ENCODE results near the gene HORMAD2.

HORMAD2 gene

DNA sequence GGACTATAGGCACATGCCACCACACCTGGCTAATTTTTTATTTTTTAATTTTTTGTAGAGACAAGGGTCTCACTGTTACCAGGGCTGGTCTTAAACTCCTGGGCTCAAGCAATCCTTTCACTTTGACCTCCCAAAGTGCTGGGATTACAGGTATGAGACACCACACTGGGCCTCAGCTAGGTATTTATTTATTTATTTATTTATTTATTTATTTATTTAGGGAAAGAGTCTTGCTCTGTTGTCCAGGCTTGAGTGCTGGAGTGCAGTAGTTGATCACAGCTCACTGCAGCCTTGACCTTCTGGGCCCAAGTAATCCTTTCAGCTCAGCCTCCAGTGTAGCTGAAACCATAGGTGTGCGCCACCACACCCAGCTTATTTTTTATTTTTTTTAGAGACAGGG, 43.2 kb downstream of the HORMAD2 start:
- H3K4me3 ChIP-seq (ENCODE audit: low read depth, low read length), result no peak overlapping the region
- TF ChIP-seq, protein P1, sequence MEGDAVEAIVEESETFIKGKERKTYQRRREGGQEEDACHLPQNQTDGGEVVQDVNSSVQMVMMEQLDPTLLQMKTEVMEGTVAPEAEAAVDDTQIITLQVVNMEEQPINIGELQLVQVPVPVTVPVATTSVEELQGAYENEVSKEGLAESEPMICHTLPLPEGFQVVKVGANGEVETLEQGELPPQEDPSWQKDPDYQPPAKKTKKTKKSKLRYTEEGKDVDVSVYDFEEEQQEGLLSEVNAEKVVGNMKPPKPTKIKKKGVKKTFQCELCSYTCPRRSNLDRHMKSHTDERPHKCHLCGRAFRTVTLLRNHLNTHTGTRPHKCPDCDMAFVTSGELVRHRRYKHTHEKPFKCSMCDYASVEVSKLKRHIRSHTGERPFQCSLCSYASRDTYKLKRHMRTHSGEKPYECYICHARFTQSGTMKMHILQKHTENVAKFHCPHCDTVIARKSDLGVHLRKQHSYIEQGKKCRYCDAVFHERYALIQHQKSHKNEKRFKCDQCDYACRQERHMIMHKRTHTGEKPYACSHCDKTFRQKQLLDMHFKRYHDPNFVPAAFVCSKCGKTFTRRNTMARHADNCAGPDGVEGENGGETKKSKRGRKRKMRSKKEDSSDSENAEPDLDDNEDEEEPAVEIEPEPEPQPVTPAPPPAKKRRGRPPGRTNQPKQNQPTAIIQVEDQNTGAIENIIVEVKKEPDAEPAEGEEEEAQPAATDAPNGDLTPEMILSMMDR (IDR thresholded peaks at IDR 0.05; ENCODE audit: low read depth, low read length), result no peak

DNA sequence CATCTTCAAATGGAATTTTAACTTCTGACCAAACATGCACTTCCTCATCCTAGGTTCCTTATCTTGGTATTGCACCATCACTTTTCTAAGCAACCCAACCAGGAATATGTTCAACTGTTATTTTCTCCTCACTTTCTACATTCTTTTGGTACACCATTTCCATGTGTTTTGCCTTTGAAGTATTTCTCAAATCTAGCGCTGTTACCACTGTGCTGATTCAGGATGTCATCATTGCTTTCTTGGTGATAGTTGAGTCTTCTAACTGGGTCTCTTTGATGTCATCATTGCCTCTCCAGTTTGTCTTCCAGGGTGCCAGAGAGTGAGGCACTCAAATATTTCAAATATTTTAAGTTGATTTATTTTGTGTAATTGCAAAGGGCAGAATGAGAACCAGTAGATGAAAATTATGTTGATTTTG, 47.5 kb downstream of the HORMAD2 start:
- TF ChIP-seq, protein P1 (IDR thresholded peaks at IDR 0.05; ENCODE audit: low read depth, low read length), result no peak
- no peak overlapping the region for H3K4me3 ChIP-seq (ENCODE audit: low read depth, low read length)

DNA sequence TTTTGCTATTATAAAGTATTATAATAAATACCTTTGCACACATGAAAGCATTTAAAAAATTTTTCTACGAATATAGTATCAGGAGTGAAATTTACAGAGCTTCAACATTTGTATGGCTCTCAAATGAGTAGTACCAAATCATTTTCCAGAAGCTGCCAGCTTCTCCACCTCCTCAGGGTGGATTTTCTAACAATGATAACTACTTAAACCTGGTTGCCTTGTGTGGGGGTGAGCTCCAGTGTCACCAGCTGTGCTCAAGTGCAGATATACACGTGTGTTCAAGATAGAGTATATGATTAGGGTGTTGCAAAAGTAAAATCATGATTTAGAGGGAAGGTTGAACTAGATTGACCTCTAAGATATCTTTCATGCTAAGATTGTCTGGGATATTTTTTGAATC, 48.2 kb downstream of the HORMAD2 start:
- TF ChIP-seq, protein P1 (IDR thresholded peaks at IDR 0.05; ENCODE audit: low read depth, low read length), result no peak
- no peak overlapping the region for H3K4me3 ChIP-seq (ENCODE audit: low read depth, low read length)

DNA sequence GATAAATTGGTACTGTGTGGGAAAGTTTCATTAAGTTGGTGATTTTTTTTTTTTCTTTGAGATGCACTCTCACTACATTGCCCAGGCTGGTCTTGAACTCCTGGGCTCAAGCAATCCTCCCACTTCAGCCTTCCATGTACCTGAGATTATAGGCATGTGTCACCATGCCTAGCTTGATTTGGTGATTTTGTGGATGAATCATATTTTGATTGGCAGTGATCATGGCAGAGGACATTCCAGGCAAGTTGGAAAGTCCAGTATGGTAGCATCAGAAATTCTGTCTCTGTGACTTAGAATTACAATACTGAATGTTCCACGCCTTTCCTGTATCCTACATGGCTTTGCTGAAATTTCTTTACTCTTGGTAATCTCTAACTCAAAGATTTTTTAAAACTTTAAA, 49.4 kb downstream of the HORMAD2 start:
- TF ChIP-seq, protein P1 (IDR thresholded peaks at IDR 0.05; ENCODE audit: low read depth, low read length), result no peak
- H3K4me3 ChIP-seq (ENCODE audit: low read depth, low read length), result no peak overlapping the region

DNA sequence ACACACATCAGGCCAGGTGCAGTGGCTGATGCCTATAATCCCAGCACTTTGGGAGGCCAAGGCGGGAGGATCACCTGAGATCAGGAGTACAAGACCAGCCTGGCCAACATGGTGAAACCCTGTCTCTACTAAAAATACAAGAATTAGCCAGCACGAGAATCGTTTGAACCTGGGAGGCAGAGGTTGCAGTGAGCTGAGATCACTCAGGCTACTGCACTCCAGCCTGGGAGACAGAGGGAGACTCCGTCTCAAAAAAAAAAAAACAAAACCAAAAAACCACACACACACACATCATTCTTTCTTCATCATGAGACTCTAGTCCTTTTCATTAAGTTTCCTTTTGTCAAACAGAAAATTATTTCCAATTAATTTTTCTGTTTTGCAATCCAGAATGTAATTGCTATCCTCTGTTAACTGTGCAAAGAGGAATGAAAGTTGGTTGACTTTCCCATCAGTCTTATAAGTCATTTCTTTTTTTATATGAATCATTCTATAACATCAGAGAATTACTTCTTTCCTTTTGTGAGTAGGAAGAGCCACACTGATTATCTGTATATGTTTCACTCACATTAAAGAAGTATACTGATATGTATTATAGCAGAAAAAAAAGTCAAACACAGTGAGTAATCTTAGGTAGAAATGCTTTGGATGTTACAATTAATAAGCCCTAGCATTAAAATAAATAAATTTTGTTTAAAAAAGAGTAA, 52.2 kb downstream of the HORMAD2 start:
- TF ChIP-seq, protein P1 (IDR thresholded peaks at IDR 0.05; ENCODE audit: low read depth, low read length), result no peak
- H3K4me3 ChIP-seq (ENCODE audit: low read depth, low read length), result no peak overlapping the region

DNA sequence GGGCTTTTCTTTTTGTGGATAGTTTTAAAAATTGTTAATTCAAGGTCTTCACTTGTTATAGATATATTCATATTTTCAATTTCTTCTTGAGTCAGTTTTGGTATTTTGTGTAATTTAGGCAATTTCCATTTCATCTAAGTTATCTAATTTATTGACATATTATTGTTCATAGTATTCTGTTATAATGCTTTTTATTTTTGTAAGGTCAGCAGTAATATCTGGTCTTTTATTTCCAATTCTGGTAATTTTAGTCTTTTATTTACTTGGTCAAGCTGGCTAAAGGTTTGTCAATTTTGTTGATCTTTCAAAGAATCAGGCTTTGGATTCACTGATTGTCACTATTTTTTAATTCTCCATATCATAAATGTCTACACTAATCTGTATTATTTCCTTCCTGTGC, 60.1 kb downstream of the HORMAD2 start:
- no peak overlapping the region for H3K4me3 ChIP-seq (ENCODE audit: low read depth, low read length)
- TF ChIP-seq, protein P1 (IDR thresholded peaks at IDR 0.05; ENCODE audit: low read depth, low read length), result no peak

DNA sequence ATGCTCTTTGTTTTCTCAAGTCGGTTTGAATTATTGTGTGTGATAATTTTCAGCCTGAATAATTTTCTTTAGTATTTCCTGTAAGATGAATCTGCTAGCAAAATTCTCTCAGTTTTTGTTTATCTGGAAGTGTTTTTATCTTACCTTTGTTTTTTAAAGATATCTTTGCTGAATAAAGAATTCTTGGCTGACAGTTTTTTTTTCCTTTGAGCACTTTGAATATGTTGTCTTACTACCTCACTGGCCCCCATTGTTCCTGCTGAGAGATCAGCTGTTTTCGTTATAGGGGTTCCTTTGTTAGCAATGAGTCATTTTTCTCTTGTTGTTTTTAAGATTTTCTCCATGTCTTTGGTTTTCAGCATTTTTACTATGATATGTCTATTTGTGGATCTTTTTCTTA, 63.0 kb downstream of the HORMAD2 start:
- TF ChIP-seq, protein P1 (IDR thresholded peaks at IDR 0.05; ENCODE audit: low read depth, low read length), result no peak
- H3K4me3 ChIP-seq (ENCODE audit: low read depth, low read length), result no peak overlapping the region

Measured in WI38 (cell line).